SJSA1 (cell line): Measurements from ENCODE around the gene RASSF3. TPM values are rescaled to one million over a fixed set of nuclear protein-coding genes. Genes with fewer than 3 reads are reported as not detected.
"Not testable (repeated sequence)": the region's sequence is repeated elsewhere in the genome, so short reads cannot be mapped to it uniquely, and the experiment has no call there.

Source experiments
- DNase-seq, 2 experiments: peaks; one replicate each; pipeline ENCODE4 v3.0.0-alpha.2; 2015 to 2020; ENCODE audit warnings: low spot score in 2 of 2, low read depth in 1 of 2
- H3K27ac ChIP-seq: fragments of 250-450 bp; sonication (Bioruptor Pico); 2 replicates; pipeline ENCODE4 v1.5.1; 2020; ENCODE audit warnings: mild to moderate bottlenecking, moderate library complexity
- H3K27me3 ChIP-seq: fragments of 250-450 bp; sonication (Bioruptor Pico); replicated peaks from 2 replicates; pipeline ENCODE4 v1.5.1; 2020; ENCODE audit warnings: mild to moderate bottlenecking, moderate library complexity
- H3K36me3 ChIP-seq: fragments of 250-450 bp; sonication (Bioruptor Pico); 2 replicates; pipeline ENCODE4 v1.5.1; 2020; ENCODE audit warnings: mild to moderate bottlenecking
- H3K4me1 ChIP-seq: fragments of 250-450 bp; sonication (Bioruptor Pico); replicated peaks from 2 replicates; pipeline ENCODE4 v1.6.1; 2021; ENCODE audit warnings: mild to moderate bottlenecking
- H3K4me3 ChIP-seq: fragments of 250-450 bp; sonication (Bioruptor Pico); 2 replicates; pipeline ENCODE4 v1.5.1; 2020; ENCODE audit warnings: mild to moderate bottlenecking
- H3K9me3 ChIP-seq: fragments of 250-450 bp; sonication (Bioruptor Pico); replicated peaks from 2 replicates; pipeline ENCODE4 v1.5.1; 2020; ENCODE audit warnings: mild to moderate bottlenecking
- total RNA-seq: library from RNA; depleted of rRNA; stranded (reverse); fragments of >200 nt; shearing (Covaris generic); gene quantifications from 2 replicates; pipeline ENCODE4 v1.2.3, GENCODE V29; 2014

RASSF3 gene
- total RNA-seq, 1 experiment from 2014 or later, result 13.7 TPM

GRCh38 chr12:64633011-64633939, 23.0 kb downstream of the RASSF3 start:
- no peak for DNase-seq
- Histone ChIP-seq H3K27me3 (no peaks in the 10 kb centered on the region), H3K4me1 (peaks cover 30% of the 10 kb centered on the region), H3K27ac (no peak overlapping the region), H3K4me3 (no peak overlapping the region), H3K36me3 (peaks cover 9% of the 10 kb centered on the region; the same call in 1 of the 2 replicates), H3K9me3 (no peaks in the 10 kb centered on the region)

- peaks cover 9% of the 10 kb centered on the region; the same call in 1 of the 2 replicates for H3K36me3 ChIP-seq
- H3K9me3 ChIP-seq, result no peaks in the 10 kb centered on the region
- no peak overlapping the region for H3K27ac ChIP-seq
- DNase-seq, result peak; percentile 47 to 70
- H3K4me3 ChIP-seq, result no peak overlapping the region
- H3K4me1 ChIP-seq, result peaks cover 31% of the 10 kb centered on the region
- no peaks in the 10 kb centered on the region for H3K27me3 ChIP-seq
Observed at GRCh38 chr12:64633940-64634337, 23.6 kb downstream of the RASSF3 start.

- H3K4me3 ChIP-seq, result no peak overlapping the region
- DNase-seq, result no peak
- no peak overlapping the region for H3K27ac ChIP-seq
- no peaks in the 10 kb centered on the region for H3K27me3 ChIP-seq
- H3K4me1 ChIP-seq, result peaks cover 31% of the 10 kb centered on the region
- peaks cover 5% of the 10 kb centered on the region for H3K36me3 ChIP-seq
- H3K9me3 ChIP-seq, result no peaks in the 10 kb centered on the region
Observed at GRCh38 chr12:64634508-64635092, 24.3 kb downstream of the RASSF3 start.

- H3K4me1 ChIP-seq, result peaks cover 31% of the 10 kb centered on the region
- no peak overlapping the region for H3K4me3 ChIP-seq
- peak in 1 of 2 experiments; percentile 18 for DNase-seq
- no peaks in the 10 kb centered on the region for H3K27me3 ChIP-seq
- no peaks in the 10 kb centered on the region for H3K9me3 ChIP-seq
- H3K36me3 ChIP-seq, result peaks cover 5% of the 10 kb centered on the region
- peak overlapping the region; percentile 8; the same call in 1 of the 2 replicates for H3K27ac ChIP-seq
Observed at GRCh38 chr12:64635356-64635998, 25.2 kb downstream of the RASSF3 start.

GRCh38 chr12:64636856-64637255, 26.6 kb downstream of the RASSF3 start:
- no peak overlapping the region for H3K4me3 ChIP-seq
- H3K36me3 ChIP-seq, result peaks cover 5% of the 10 kb centered on the region
- no peaks in the 10 kb centered on the region for H3K27me3 ChIP-seq
- H3K4me1 ChIP-seq, result peaks cover 31% of the 10 kb centered on the region
- H3K9me3 ChIP-seq, result no peaks in the 10 kb centered on the region
- no peak overlapping the region for H3K27ac ChIP-seq
- no peak for DNase-seq

GRCh38 chr12:64639466-64639865, 29.2 kb downstream of the RASSF3 start:
- Histone ChIP-seq H3K4me1 (peaks cover 14% of the 10 kb centered on the region), H3K36me3 (peaks cover 5% of the 10 kb centered on the region), H3K9me3 (no peaks in the 10 kb centered on the region), H3K27ac (no peak overlapping the region), H3K4me3 (no peak overlapping the region), H3K27me3 (no peaks in the 10 kb centered on the region)
- DNase-seq, result no peak

- Histone ChIP-seq H3K4me1 (peaks cover 12% of the 10 kb centered on the region), H3K27me3 (no peaks in the 10 kb centered on the region), H3K9me3 (no peaks in the 10 kb centered on the region), H3K36me3 (no peaks in the 10 kb centered on the region), H3K27ac (no peak overlapping the region), H3K4me3 (no peak overlapping the region)
- no peak for DNase-seq
Observed at GRCh38 chr12:64646318-64646717, 36.0 kb downstream of the RASSF3 start.

GRCh38 chr12:64649487-64649886, 39.2 kb downstream of the RASSF3 start:
- H3K36me3 ChIP-seq, result no peaks in the 10 kb centered on the region
- H3K4me3 ChIP-seq, result no peak overlapping the region
- no peak for DNase-seq
- peaks cover 15% of the 10 kb centered on the region for H3K4me1 ChIP-seq
- H3K27ac ChIP-seq, result no peak overlapping the region
- no peaks in the 10 kb centered on the region for H3K27me3 ChIP-seq
- no peaks in the 10 kb centered on the region for H3K9me3 ChIP-seq

GRCh38 chr12:64650762-64651161, 40.5 kb downstream of the RASSF3 start:
- Histone ChIP-seq H3K4me1 (peaks cover 15% of the 10 kb centered on the region), H3K27ac (0 out of 2 replicates have a peak overlapping the region, but pooled peaks have one; percentile 9)
- DNase-seq, result peak; percentile 62 to 83

GRCh38 chr12:64652346-64652745, 42.1 kb downstream of the RASSF3 start:
- Histone ChIP-seq H3K4me3 (no peak overlapping the region), H3K4me1 (peaks cover 19% of the 10 kb centered on the region), H3K36me3 (peaks cover 4% of the 10 kb centered on the region; the same call in 1 of the 2 replicates), H3K27ac (no peak overlapping the region), H3K27me3 (no peaks in the 10 kb centered on the region), H3K9me3 (no peaks in the 10 kb centered on the region)
- DNase-seq, result no peak

More at GRCh38 chr12:64650762-64651161, 40.5 kb downstream of the RASSF3 start:
- Histone ChIP-seq H3K9me3 (no peaks in the 10 kb centered on the region), H3K4me3 (no peak overlapping the region), H3K36me3 (no peaks in the 10 kb centered on the region), H3K27me3 (no peaks in the 10 kb centered on the region)

GRCh38 chr12:64653123-64653522, 42.8 kb downstream of the RASSF3 start:
- Histone ChIP-seq H3K27ac (no peak overlapping the region), H3K9me3 (no peaks in the 10 kb centered on the region), H3K36me3 (peaks cover 4% of the 10 kb centered on the region; the same call in 1 of the 2 replicates), H3K4me3 (no peak overlapping the region), H3K4me1 (peaks cover 19% of the 10 kb centered on the region), H3K27me3 (no peaks in the 10 kb centered on the region)
- no peak for DNase-seq

GRCh38 chr12:64653907-64654306, 43.6 kb downstream of the RASSF3 start:
- H3K9me3 ChIP-seq, H3K36me3 ChIP-seq, H3K27me3 ChIP-seq, H3K27ac ChIP-seq, H3K4me3 ChIP-seq, DNase-seq: not testable (repeated sequence)
- H3K4me1 ChIP-seq, result peaks cover 19% of the 10 kb centered on the region

- Histone ChIP-seq H3K4me1 (peaks cover 16% of the 10 kb centered on the region), H3K9me3 (no peaks in the 10 kb centered on the region), H3K36me3 (peaks cover 4% of the 10 kb centered on the region; the same call in 1 of the 2 replicates), H3K4me3 (no peak overlapping the region), H3K27ac (no peak overlapping the region), H3K27me3 (no peaks in the 10 kb centered on the region)
- DNase-seq, result no peak
Observed at GRCh38 chr12:64655141-64655540, 44.8 kb downstream of the RASSF3 start.
